GM23338 (cell line): ENCODE data around the gene RAD51B.

Experiments
- CREB1 ChIP-seq: fragments of 250-450 bp; sonication (Bioruptor Pico); IDR thresholded peaks from 2 replicates; pipeline ENCODE4 v1.5.0; 2020; ENCODE audit warnings: low read depth, mild to moderate bottlenecking, moderate library complexity
- EZH2 ChIP-seq: fragments of 200-600 bp; sonication (generic); IDR thresholded peaks from one replicate; pipeline ENCODE4 v1.8.0; 2017; ENCODE audit warnings: antibody characterized with exemption, mild to moderate bottlenecking, low read depth; ENCODE audit not compliant: unreplicated experiment
- TF ChIP-seq, protein P1 (sequence below), 2 experiments: fragments of 200-600 bp in 1 of 2; sonication (generic) in 1 of 2; conservative IDR thresholded peaks; 2 replicates each; pipeline versions ENCODE4 v1.5.1 to v1.6.1; 2016 to 2017; ENCODE audit warnings: antibody characterized with exemption in 2 of 2, low read depth in 2 of 2, mild to moderate bottlenecking in 2 of 2, moderate library complexity in 1 of 2
- TF ChIP-seq, protein P2 (sequence below): IDR thresholded peaks from one replicate; pipeline ENCODE4 v1.6.1; 2018; ENCODE audit warnings: antibody characterized with exemption; ENCODE audit not compliant: unreplicated experiment

- TF ChIP-seq, protein P1, sequence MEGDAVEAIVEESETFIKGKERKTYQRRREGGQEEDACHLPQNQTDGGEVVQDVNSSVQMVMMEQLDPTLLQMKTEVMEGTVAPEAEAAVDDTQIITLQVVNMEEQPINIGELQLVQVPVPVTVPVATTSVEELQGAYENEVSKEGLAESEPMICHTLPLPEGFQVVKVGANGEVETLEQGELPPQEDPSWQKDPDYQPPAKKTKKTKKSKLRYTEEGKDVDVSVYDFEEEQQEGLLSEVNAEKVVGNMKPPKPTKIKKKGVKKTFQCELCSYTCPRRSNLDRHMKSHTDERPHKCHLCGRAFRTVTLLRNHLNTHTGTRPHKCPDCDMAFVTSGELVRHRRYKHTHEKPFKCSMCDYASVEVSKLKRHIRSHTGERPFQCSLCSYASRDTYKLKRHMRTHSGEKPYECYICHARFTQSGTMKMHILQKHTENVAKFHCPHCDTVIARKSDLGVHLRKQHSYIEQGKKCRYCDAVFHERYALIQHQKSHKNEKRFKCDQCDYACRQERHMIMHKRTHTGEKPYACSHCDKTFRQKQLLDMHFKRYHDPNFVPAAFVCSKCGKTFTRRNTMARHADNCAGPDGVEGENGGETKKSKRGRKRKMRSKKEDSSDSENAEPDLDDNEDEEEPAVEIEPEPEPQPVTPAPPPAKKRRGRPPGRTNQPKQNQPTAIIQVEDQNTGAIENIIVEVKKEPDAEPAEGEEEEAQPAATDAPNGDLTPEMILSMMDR (conservative IDR thresholded peaks at IDR 0.05; ENCODE audit: low read depth in 2 of 2) = no peak
- TF ChIP-seq, protein P2, sequence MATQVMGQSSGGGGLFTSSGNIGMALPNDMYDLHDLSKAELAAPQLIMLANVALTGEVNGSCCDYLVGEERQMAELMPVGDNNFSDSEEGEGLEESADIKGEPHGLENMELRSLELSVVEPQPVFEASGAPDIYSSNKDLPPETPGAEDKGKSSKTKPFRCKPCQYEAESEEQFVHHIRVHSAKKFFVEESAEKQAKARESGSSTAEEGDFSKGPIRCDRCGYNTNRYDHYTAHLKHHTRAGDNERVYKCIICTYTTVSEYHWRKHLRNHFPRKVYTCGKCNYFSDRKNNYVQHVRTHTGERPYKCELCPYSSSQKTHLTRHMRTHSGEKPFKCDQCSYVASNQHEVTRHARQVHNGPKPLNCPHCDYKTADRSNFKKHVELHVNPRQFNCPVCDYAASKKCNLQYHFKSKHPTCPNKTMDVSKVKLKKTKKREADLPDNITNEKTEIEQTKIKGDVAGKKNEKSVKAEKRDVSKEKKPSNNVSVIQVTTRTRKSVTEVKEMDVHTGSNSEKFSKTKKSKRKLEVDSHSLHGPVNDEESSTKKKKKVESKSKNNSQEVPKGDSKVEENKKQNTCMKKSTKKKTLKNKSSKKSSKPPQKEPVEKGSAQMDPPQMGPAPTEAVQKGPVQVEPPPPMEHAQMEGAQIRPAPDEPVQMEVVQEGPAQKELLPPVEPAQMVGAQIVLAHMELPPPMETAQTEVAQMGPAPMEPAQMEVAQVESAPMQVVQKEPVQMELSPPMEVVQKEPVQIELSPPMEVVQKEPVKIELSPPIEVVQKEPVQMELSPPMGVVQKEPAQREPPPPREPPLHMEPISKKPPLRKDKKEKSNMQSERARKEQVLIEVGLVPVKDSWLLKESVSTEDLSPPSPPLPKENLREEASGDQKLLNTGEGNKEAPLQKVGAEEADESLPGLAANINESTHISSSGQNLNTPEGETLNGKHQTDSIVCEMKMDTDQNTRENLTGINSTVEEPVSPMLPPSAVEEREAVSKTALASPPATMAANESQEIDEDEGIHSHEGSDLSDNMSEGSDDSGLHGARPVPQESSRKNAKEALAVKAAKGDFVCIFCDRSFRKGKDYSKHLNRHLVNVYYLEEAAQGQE = no peak
- TF ChIP-seq CREB1 (CRISPR knock-in tag) (no peak), EZH2 (no peak)
Observed at GRCh38 chr14:68051146-68051545, 231.6 kb downstream of the RAD51B start.
